Muscle layer of colon (tissue), 2 donors: Measurements from ENCODE around the gene AMPH.
A peak's percentile ranks its signal among the peaks of the same experiment; 100 is the strongest.

Source experiments
- H3K27ac ChIP-seq: one replicate; pipeline ENCODE4 v1.7.0; 2013; ENCODE audit warnings: low read depth, mild to moderate bottlenecking, low read length, moderate library complexity
- H3K27me3 ChIP-seq, 2 donors: one replicate each; pipeline ENCODE4 v1.7.0; 2013; ENCODE audit warnings: low read length in 2 of 2, mild to moderate bottlenecking in 2 of 2; ENCODE audit not compliant: insufficient read depth in 2 of 2, control insufficient read depth in 1 of 2
- H3K36me3 ChIP-seq: one replicate; pipeline ENCODE4 v1.7.0; 2013; ENCODE audit warnings: mild to moderate bottlenecking, low read length; ENCODE audit not compliant: insufficient read depth
- H3K4me1 ChIP-seq: one replicate; pipeline ENCODE4 v1.7.0; 2013; ENCODE audit warnings: mild to moderate bottlenecking, low read length; ENCODE audit not compliant: insufficient read depth
- H3K4me3 ChIP-seq, 2 donors: one replicate each; pipeline ENCODE4 v1.7.0; 2013; ENCODE audit warnings: low read length in 2 of 2, low read depth in 1 of 2, mild to moderate bottlenecking in 1 of 2, moderate library complexity in 1 of 2
- H3K9ac ChIP-seq: one replicate; pipeline ENCODE4 v1.7.0; 2013; ENCODE audit warnings: low read length
- H3K9me3 ChIP-seq: one replicate; pipeline ENCODE4 v1.7.0; 2013; ENCODE audit warnings: mild to moderate bottlenecking, low read length
- donor health status: abdominal sarcoma.
- donor health status: Adenocarcinoma of cecum.

AMPH gene

DNA sequence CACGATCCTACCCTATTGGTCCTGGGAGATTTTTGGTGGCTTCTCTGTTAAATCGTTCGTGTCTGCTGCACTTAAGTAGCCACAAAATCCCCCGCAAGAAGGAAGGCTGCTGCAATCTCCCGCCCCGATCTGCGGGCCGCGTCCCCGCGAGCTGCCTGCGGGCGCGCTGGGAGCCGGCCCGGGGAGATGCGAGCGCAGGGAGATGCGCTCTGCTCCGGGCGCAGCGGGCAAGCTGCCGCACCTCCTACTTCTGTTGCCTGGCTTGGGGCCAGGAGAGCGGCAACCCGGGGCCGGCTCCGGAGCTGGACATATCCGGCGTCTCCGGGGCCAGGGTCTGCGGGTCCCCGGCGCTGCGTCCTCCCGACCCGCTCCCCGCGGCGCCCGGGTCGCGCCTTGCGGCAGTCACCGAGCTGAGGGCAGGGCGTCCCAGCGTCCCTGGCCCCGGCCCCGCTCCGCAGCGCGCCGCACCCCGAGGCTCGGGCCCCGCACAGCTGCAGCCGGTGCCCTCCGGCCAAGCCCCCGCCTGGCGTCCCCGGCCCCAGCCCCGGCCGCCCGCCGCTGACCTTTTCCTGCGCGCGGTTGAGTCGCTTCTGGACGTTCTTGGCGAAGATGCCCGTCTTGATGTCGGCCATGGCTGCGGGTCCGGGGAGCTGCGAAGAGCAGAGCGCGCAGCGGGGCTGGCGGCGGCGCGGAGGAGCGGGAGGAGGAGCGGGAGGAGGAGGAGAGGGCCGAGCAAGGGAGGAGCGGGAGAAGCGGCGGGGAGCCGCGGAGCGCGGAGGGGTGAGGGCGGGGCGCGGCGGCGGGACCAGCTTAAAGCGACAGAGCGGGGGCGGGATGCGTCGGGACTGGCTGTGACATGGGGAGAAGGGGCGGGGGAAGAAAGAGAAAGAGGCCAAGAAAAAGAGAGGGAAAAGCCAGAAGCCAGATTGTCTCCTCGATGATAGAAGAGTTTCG lies at the start of gene AMPH:
AMPH (minus strand) TSS at position 654 of the 954 bp plus-strand sequence; CDS start at position 632, 22 bp downstream.
- Histone ChIP-seq H3K27ac (no peak within 1 kb of the TSS), H3K4me1 (no peaks in the 10 kb centered on the region), H3K4me3 (peak within 1 kb of the TSS; percentile 28 to 47), H3K9me3 (no peaks in the 10 kb centered on the region), H3K9ac (no peak within 1 kb of the TSS), H3K36me3 (no peaks in the 10 kb centered on the region), H3K27me3 (peaks cover 0 to 8% of the 10 kb centered on the region in 2 donors)

DNA sequence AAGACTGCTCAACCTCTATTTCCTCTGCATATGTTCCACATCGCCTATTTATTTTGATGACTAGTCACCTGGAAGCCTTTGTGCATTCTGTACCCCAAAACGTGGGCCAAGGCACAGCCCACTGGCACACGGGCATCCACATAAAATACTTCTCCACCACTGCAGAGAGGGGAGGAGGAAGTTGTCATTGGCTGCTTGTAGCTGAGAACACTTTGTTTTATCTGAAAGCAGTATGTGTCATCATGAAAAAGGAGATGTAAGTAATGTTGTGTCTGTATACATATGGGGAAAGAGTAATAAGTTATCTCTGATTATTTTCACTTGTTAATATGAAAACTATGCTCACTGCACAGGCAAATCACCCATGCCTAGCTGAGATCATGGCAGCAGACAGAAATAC lies 48.2 kb upstream of the AMPH start:
- Histone ChIP-seq H3K4me1 (no peaks in the 10 kb centered on the region), H3K27me3 (no peaks in the 10 kb centered on the region), H3K9ac (no peak overlapping the region), H3K9me3 (no peaks in the 10 kb centered on the region), H3K27ac (no peak overlapping the region), H3K4me3 (no peak overlapping the region), H3K36me3 (no peaks in the 10 kb centered on the region)

DNA sequence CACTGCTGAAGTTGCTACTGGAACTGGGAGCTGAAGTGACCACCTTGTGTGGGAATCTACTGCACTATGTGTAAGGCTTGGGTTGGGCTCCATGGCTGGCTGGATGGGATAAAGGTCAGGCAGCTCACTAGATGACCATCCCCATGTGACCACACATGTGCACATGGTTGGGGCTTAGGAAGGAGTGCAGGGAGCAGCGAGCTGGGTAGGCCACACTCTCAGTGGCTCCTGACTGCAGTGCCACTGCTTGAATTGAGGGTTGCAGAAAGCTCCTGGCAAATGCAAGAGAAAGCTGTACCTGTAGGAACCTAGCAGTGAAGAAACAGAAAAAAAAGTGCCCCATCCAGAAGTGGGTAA lies 47.5 kb upstream of the AMPH start:
- H3K27ac ChIP-seq: no peak overlapping the region
- no peaks in the 10 kb centered on the region for H3K4me1 ChIP-seq
- no peaks in the 10 kb centered on the region for H3K27me3 ChIP-seq
- H3K36me3 ChIP-seq: no peaks in the 10 kb centered on the region
- no peaks in the 10 kb centered on the region for H3K9me3 ChIP-seq
- no peak overlapping the region for H3K4me3 ChIP-seq
- H3K9ac ChIP-seq: no peak overlapping the region

DNA sequence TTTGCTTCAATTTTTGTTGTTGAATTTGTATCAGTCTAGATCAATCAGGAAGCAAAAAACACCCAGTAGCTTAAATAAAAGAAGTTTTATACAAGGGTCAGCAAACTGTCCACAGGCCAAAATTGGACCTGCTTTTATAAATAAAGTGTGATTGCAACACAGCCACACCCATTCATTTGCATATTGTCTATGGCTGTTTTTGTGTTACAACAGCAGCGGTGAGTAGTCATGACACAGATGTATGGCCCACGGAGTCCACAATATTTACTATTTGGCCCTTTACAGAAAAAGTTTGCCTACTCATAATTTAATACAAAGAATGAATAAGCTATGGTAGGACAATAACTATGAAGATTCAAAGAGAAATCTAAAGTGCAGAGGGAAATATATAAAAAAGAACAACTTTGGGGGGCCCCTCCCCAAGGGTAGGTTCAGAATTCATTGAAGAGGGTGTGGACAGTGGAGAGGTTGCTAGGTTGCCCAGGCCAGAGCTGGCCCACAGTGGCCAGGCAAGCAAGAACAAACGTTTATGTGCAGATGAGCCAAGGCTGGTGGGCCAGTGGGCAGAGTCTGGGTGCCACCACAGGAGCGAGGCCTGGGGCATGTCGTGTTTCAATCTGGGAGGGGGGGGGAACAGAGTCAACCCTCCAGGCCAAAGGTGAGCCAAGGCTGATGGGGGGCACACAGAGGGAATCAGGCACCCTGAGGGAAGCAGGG lies 47.0 kb upstream of the AMPH start:
- no peak overlapping the region for H3K27ac ChIP-seq
- no peaks in the 10 kb centered on the region for H3K36me3 ChIP-seq
- H3K9me3 ChIP-seq: no peaks in the 10 kb centered on the region
- no peak overlapping the region for H3K4me3 ChIP-seq
- no peak overlapping the region for H3K9ac ChIP-seq
- no peaks in the 10 kb centered on the region for H3K27me3 ChIP-seq
- H3K4me1 ChIP-seq: no peaks in the 10 kb centered on the region

DNA sequence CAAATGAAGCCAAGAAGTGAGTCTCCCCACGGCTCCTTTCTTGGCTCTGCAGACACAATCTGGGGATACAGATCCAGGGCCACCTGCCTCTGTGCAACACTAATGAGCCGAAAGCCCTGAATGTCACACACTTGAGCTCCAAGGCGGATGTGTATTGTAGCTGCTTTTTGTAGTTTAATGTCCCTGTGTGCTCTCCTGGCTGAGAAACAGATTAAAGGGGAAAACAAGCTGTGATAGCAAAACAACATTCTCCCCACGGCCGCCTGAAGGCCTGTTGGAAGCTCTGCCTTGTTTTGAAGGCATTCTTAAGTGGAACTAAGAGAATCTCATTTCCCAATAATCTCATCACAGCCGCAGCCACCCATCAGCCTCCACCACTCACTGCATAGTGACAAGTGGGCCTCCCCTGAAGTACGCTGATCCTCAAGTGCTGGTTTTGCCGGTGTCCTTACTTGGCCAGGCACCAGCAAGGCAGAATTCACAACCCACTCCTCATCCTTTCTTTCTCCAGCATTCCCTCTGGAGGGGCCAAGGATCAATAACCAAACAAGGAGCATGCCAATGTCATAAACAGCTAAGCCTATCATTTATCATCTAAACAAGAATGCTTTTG lies 44.4 kb upstream of the AMPH start:
- Histone ChIP-seq H3K27ac (no peak overlapping the region), H3K4me3 (no peak overlapping the region), H3K36me3 (no peaks in the 10 kb centered on the region), H3K27me3 (no peaks in the 10 kb centered on the region), H3K9ac (no peak overlapping the region), H3K9me3 (no peaks in the 10 kb centered on the region), H3K4me1 (no peaks in the 10 kb centered on the region)

DNA sequence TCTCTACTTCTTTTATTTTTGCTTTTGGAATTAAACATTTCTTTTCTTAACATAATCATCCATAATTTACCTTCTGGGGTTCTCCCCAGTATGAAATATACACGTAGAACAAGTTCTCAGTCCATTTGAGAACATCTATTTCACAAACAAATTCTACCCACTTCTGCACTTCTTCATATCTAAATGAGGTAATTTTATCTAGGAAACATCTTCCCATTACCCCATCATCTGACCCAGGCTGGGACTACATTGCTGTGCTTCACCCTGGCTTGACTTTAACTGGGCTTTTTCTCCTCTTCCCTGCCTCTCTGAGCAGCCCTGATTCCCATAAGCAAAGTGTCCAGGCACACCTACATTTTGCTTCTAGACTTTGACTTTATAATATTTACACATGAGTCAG lies 43.3 kb upstream of the AMPH start:
- Histone ChIP-seq H3K9ac (no peak overlapping the region), H3K27ac (no peak overlapping the region)

DNA sequence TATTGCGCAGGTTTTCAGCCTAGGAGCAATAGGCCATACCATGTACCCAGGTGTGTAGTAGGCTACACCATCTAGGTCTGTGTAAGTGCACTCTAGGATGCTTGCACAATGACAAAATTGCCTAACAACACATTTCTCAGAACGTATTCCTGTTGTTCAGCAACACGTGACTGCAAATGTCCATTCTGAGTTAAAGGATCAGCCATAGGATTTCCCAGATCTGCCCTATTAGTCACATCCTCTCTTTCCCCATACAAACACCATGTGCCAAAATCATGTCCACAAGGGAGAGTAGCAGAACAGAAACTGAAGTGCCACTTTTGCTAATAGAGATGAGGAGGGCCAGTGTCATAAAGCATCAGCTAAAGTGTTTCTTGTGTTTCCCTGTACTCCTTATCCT lies 42.6 kb upstream of the AMPH start:
- Histone ChIP-seq H3K9me3 (no peaks in the 10 kb centered on the region), H3K27me3 (no peaks in the 10 kb centered on the region), H3K4me3 (no peak overlapping the region), H3K9ac (no peak overlapping the region), H3K27ac (no peak overlapping the region), H3K4me1 (no peaks in the 10 kb centered on the region), H3K36me3 (no peaks in the 10 kb centered on the region)

More for the DNA sequence above, 43.3 kb upstream of the AMPH start:
- no peaks in the 10 kb centered on the region for H3K27me3 ChIP-seq
- H3K4me3 ChIP-seq: no peak overlapping the region
- H3K36me3 ChIP-seq: no peaks in the 10 kb centered on the region
- no peaks in the 10 kb centered on the region for H3K9me3 ChIP-seq
- H3K4me1 ChIP-seq: no peaks in the 10 kb centered on the region

DNA sequence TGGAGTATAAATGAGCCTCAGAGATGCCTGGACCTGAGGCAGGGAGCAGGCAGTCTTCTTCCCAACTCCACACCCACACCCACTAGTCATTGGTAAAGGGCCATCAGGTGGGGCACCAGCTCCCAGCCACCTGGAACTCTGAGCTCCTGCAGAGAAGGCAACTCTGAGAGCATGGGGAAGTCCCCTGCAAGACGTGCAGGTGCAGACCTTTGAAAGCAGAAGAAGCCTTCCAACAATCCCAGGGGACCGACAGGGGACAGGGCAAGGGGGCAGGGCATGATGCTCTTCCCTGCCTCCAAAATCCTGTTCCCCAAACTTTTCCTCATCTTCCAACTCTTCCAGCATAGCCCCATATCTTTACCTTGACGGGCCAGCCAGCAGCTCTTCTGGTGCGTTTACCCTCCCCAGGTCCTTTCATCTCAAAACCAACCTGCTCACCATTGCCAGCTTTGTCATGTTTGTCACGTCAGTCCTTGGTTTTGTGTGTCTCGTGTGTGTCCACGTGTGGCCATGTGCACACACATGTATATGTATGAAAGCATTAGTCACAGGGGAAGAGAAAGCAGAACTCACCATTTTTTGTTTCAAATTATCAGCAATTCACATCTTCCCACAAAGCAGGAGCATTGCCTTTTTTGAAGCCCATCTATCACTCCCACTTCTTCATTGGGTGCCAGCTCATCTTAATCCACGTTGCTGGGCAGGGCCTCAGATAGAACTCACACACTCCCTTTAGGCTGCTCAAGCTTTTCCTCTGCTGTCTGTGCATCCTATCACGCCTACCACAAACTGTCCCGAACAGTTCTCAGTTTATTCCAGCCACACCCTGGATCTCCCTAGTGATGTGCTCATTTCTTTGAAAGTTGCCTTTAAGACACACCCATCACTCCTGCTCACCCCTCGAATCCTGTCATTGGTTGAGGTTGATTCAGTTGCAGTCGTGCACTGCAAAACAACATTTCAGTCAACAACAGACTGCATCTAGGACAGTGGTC lies 41.0 kb upstream of the AMPH start:
- H3K4me3 ChIP-seq: no peak overlapping the region
- no peaks in the 10 kb centered on the region for H3K27me3 ChIP-seq
- no peaks in the 10 kb centered on the region for H3K9me3 ChIP-seq
- no peaks in the 10 kb centered on the region for H3K36me3 ChIP-seq
- H3K9ac ChIP-seq: no peak overlapping the region
- no peak overlapping the region for H3K27ac ChIP-seq
- H3K4me1 ChIP-seq: no peaks in the 10 kb centered on the region

DNA sequence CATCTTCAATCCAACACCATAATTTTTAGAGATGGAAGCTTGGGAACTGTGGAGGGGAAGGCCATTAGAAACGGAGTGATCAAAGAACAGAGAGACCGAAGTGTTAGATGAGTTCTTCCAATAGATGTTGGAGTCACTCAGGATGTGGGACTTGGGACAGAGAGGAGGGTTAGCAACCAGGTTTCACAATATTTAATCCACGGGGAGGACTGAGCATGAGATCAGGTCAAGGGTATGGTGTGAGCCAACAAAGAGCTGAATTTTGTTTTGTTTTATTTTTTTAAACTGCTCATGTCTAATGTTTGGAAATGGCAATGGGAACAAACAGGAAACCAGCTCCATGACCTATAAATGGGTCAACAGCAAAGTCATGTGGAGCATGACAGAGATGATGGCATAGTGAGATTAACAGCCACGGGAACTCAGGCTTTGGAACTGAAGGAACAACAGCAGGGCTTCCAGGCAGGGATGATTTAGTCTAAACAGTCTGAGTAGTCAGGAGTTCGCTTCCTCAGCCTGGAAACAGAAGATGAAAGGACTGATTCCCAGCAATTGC lies 38.9 kb upstream of the AMPH start:
- no peaks in the 10 kb centered on the region for H3K4me1 ChIP-seq
- H3K4me3 ChIP-seq: no peak overlapping the region
- no peak overlapping the region for H3K27ac ChIP-seq
- H3K9ac ChIP-seq: no peak overlapping the region
- no peaks in the 10 kb centered on the region for H3K27me3 ChIP-seq
- H3K9me3 ChIP-seq: no peaks in the 10 kb centered on the region
- H3K36me3 ChIP-seq: no peaks in the 10 kb centered on the region

DNA sequence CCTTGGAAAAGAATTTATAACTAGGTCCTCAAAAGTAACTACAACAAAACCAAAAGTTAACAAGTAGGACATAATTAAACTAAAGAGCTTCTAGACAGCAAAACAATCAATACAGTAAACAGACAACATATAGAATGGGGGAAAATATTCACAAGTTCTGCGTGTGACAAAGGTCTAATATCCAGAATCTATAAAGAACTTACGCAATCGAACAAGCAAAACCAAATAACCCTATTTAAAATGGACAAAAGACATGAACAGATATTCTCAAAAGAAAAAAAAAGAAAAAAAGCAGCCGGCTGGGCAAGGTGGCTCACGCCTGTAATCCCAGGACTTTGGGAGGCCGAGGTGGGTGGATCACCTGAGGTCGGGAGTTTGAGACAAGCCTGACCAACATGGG lies 33.8 kb upstream of the AMPH start:
- Histone ChIP-seq H3K27me3 (no peaks in the 10 kb centered on the region), H3K27ac (no peak overlapping the region), H3K9ac (no peak overlapping the region), H3K4me1 (no peaks in the 10 kb centered on the region), H3K36me3 (no peaks in the 10 kb centered on the region), H3K9me3 (no peaks in the 10 kb centered on the region), H3K4me3 (no peak overlapping the region)
